Upper lobe of right lung (tissue), 1 donor: ENCODE data around the gene TEX35. TPM values are rescaled to one million over a fixed set of nuclear protein-coding genes. Genes with fewer than 3 reads are reported as not detected.

Experiments
- ATAC-seq: fragments of 200-7000 bp; cut with Tn5 transposase; one replicate; pipeline ENCODE4 v1.9.1; 2020; ENCODE audit warnings: mild to moderate bottlenecking, moderate library complexity
- DNase-seq: peaks from one replicate; pipeline ENCODE4 v3.0.0-alpha.2; 2020
- H3K27ac ChIP-seq: fragments of 200-600 bp; one replicate; pipeline ENCODE4 v1.8.0; 2022
- H3K27me3 ChIP-seq: fragments of 200-600 bp; one replicate; pipeline ENCODE4 v1.8.0; 2022; ENCODE audit warnings: mild to moderate bottlenecking
- H3K36me3 ChIP-seq: fragments of 200-600 bp; one replicate; pipeline ENCODE4 v1.8.0; 2022
- H3K4me1 ChIP-seq: fragments of 200-600 bp; one replicate; pipeline ENCODE4 v1.8.0; 2022
- H3K4me3 ChIP-seq: fragments of 200-600 bp; one replicate; pipeline ENCODE4 v1.8.0; 2022; ENCODE audit warnings: mild to moderate bottlenecking
- H3K9me3 ChIP-seq: fragments of 200-600 bp; one replicate; pipeline ENCODE4 v1.8.0; 2022
- intact Hi-C: fragments of 100-400 bp; cut with DNase I; formaldehyde crosslinking; loops from one replicate; pipeline ENCODE4 v1.11.0; 2022
- total RNA-seq: library from RNA; stranded (reverse); fragmentation: NEBNext Ultra II Directional; extraction: Animal tissue kit (Norgen Biotek cat#: 25700); gene quantifications from one replicate; pipeline ENCODE4 v1.2.1, GENCODE V29; 2021
- TF ChIP-seq, protein P1 (sequence below): fragments of 200-600 bp; IDR thresholded peaks from one replicate; pipeline ENCODE4 v1.8.0; 2022; ENCODE audit warnings: antibody characterized with exemption
- donor health status: DM: no; HTN: yes; CAD: no; lungs with severe emphysema.

The TEX35 gene
- total RNA-seq, 1 donor from 2014 or later, result not detected

DNA sequence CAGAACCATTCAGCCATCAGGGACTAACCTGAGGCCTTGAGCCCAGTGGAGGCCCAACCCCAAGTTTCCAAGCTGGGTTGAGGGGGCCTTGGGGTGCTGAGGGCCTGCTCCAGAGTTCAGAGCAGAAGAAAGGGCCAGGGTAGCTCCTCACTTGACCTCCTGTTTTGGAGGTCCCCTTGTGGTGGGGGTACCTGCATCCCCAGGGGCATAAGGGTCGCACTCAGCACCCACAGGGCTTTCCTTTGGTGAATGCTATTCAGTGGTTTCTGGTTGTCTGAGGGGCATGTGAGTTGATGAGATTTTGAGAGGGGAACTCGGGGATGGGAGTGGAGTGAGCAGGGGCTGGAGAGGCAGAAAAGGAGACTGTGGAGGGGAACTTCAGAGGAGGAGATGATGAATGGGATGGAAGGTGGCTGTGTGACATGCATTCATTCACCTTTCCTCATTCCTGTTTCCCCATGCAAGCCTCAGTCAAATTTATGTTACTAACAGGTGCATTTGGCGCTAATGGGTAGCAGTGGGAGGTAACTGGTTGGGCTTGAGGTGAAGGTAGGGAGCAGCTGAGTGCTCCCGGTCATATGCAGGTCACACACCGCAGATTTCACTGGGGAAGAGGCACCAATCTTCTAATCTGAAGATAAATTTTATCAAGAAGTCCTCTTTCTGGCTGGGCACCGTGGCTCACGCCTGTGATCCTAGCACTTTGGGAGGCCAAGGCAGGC is 50.4 kb downstream of the TEX35 start:
- no peak overlapping the region for H3K4me3 ChIP-seq
- intact Hi-C loops, result no loop called here
- H3K36me3 ChIP-seq, result no peaks in the 10 kb centered on the region
- no peaks in the 10 kb centered on the region for H3K9me3 ChIP-seq
- H3K27me3 ChIP-seq, result no peaks in the 10 kb centered on the region
- TF ChIP-seq, protein P1, sequence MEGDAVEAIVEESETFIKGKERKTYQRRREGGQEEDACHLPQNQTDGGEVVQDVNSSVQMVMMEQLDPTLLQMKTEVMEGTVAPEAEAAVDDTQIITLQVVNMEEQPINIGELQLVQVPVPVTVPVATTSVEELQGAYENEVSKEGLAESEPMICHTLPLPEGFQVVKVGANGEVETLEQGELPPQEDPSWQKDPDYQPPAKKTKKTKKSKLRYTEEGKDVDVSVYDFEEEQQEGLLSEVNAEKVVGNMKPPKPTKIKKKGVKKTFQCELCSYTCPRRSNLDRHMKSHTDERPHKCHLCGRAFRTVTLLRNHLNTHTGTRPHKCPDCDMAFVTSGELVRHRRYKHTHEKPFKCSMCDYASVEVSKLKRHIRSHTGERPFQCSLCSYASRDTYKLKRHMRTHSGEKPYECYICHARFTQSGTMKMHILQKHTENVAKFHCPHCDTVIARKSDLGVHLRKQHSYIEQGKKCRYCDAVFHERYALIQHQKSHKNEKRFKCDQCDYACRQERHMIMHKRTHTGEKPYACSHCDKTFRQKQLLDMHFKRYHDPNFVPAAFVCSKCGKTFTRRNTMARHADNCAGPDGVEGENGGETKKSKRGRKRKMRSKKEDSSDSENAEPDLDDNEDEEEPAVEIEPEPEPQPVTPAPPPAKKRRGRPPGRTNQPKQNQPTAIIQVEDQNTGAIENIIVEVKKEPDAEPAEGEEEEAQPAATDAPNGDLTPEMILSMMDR, result no peak
- ATAC-seq, result no peak
- H3K4me1 ChIP-seq, result no peaks in the 10 kb centered on the region
- no peak for DNase-seq
- H3K27ac ChIP-seq, result no peak overlapping the region

DNA sequence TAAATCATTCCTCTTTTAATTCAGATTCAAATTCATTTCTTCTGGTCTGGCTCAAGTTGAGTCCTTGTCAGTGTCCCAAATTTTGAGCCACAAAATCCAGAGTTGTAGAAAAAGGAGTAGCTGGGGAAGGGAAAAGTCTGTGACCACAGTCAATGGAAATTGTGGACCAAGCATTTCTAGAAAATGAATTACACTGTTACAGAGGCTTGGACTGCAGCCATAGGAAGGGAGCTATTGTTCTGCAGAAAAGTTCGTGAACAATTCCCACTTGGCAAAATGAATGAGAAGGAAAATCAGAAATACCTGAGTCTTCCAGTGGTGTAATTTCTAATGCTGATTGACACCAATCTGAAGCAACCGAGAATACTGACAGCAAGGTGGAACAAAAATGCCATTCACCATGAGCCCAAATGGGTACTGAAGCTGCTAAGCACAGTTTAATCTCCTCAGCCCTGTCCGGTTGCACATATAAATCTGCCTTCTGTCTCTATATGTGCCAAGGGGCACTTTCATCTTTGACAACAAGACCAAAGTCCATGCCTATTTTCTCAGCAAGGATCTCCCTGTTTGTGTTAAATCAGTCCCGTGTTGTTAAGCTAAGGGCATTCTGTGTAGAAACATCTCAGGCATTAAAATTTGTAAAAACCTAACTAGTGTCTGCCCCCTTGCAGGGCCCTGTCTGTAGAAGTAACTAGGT is 51.3 kb downstream of the TEX35 start:
- no peaks in the 10 kb centered on the region for H3K9me3 ChIP-seq
- no peaks in the 10 kb centered on the region for H3K4me1 ChIP-seq
- intact Hi-C loops, result no loop called here
- H3K27me3 ChIP-seq, result no peaks in the 10 kb centered on the region
- no peaks in the 10 kb centered on the region for H3K36me3 ChIP-seq
- TF ChIP-seq, protein P1, result no peak
- H3K4me3 ChIP-seq, result no peak overlapping the region
- ATAC-seq (no peak), DNase-seq (no peak)
- H3K27ac ChIP-seq, result no peak overlapping the region

DNA sequence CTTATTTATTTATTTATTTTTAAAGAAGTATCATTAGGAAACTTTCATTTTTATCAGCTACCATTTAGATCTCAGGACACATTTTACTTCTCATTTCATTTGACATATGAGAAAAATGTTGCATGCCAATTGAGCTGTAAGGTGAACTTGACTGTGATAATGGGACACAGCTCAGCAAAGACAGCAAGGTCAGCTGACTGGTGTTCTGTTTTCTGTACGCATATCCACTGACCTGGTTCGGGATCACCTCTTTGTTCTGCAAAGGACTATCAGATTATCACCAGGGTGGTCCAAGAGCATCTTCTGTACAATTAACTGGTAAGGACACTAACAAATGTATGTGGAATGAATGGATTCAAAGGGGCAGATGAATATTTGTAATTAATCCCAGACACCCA is 51.9 kb downstream of the TEX35 start:
- no peaks in the 10 kb centered on the region for H3K9me3 ChIP-seq
- no peaks in the 10 kb centered on the region for H3K4me1 ChIP-seq
- no peak overlapping the region for H3K4me3 ChIP-seq
- intact Hi-C loops, result no loop called here
- H3K27me3 ChIP-seq, result no peaks in the 10 kb centered on the region
- TF ChIP-seq, protein P1, result no peak
- no peaks in the 10 kb centered on the region for H3K36me3 ChIP-seq
- no peak for DNase-seq
- no peak for ATAC-seq
- H3K27ac ChIP-seq, result no peak overlapping the region

DNA sequence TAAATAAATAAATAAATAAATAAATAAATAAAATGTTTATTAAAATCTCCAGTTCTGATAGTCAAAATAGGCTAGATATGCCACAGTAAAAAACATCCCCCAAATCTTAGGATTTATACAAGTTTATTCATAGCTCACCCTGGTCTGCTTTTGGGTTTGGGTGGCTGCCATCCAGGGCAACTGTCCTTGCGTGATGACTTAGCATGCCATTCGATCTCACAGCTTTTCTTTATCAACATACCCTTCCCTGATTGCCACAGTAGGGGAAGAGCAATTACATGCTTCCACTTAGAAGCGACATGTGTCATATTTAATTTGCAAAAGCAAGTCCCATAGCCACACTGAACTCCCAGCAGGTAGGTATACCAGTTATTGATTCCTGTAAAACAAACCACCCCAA is 52.7 kb downstream of the TEX35 start:
- Histone ChIP-seq H3K4me1 (no peaks in the 10 kb centered on the region), H3K4me3 (no peak overlapping the region), H3K9me3 (no peaks in the 10 kb centered on the region), H3K27me3 (no peaks in the 10 kb centered on the region), H3K36me3 (no peaks in the 10 kb centered on the region), H3K27ac (no peak overlapping the region)
- ATAC-seq (no peak), DNase-seq (no peak)
- intact Hi-C loops, result no loop called here
- TF ChIP-seq, protein P1, result no peak

DNA sequence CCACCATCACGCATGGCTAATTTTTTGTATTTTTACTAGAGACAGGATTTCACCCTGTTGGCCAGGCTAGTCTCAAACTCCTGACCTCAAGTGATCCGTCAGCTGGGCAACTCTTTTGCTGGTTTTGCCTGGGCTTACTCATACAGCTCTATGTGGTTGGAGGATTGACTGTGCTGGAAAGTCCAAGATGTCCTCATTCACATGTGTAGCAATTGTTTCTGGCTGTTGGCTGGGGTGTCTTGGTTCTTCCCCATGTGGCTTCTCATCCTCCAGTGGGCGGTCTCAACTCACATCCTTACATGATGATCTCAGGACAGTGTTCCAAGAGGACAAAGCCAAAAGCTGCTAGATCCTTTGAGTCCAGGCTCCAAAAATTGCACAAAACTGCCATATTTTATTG is 53.3 kb downstream of the TEX35 start:
- Histone ChIP-seq H3K4me1 (no peaks in the 10 kb centered on the region), H3K4me3 (no peak overlapping the region), H3K27ac (no peak overlapping the region), H3K9me3 (no peaks in the 10 kb centered on the region), H3K36me3 (no peaks in the 10 kb centered on the region), H3K27me3 (no peaks in the 10 kb centered on the region)
- intact Hi-C loops, result no loop called here
- TF ChIP-seq, protein P1, result no peak
- no peak for DNase-seq
- ATAC-seq, result no peak
